Body of pancreas (tissue), 4 donors: ENCODE measurements around the gene NPNT.

ENCODE experiments used
- CTCF ChIP-seq, 7 experiments: fragments of 450-650 bp in 4 of 7; fragments of 200-600 bp in 3 of 7; sonication (generic) in 3 of 7; IDR thresholded peaks; one replicate each; pipeline ENCODE4 v1.5.1; 2016 to 2019; ENCODE audit warnings: antibody characterized with exemption in 7 of 7
- POLR2A ChIP-seq, 3 donors: fragments of 450-650 bp; IDR thresholded peaks; one replicate each; pipeline ENCODE4 v1.6.1; 2016; ENCODE audit warnings: antibody characterized with exemption in 3 of 3, mild to moderate bottlenecking in 2 of 3

GRCh38 chr4:105930698-105931097 is 35.4 kb downstream of the NPNT start:
- no peak for TF ChIP-seq CTCF (IDR thresholded peaks at IDR 0.05)
- no peak for TF ChIP-seq POLR2A (IDR thresholded peaks at IDR 0.05)
